Panc1 (cell line): ENCODE measurements around the gene PAOX. TPM values are rescaled to one million over a fixed set of nuclear protein-coding genes. Genes with fewer than 3 reads are reported as not detected.

Experiments used
- microRNA-seq: library from miRNA; unstranded; fragments of <30 nt; microRNA quantifications from one replicate; pipeline ENCODE4 v1.1.0, GENCODE V29; 2020; ENCODE audit not compliant: unreplicated experiment
- total RNA-seq: library from RNA; stranded (reverse); gene quantifications from one replicate; pipeline ENCODE4 v1.2.1, GENCODE V29; 2021; ENCODE audit not compliant: unreplicated experiment

The PAOX gene
- total RNA-seq, 1 experiment from 2014 or later: 9.3 TPM

Small RNA genes within 50 kb of the gene (microRNA-seq; reads per million reads assigned to microRNA genes)
- gene MIR3944: 6.7 reads per million, percentile 20 among the genes with 10 or more reads in this experiment

Other genes with a start within 250 kb of the PAOX start
- gene KNDC1, start 219.0 kb upstream of the PAOX start, total RNA-seq: 2.6 TPM
- gene UTF1, start 149.0 kb upstream of the PAOX start, total RNA-seq: not detected
- not detected for gene VENTX, start 141.4 kb upstream of the PAOX start, total RNA-seq
- 3.7 TPM for gene ADAM8, start 102.4 kb upstream of the PAOX start, total RNA-seq
- 93.7 TPM for gene TUBGCP2, start 70.4 kb upstream of the PAOX start, total RNA-seq
- gene ZNF511, start 70.3 kb upstream of the PAOX start, total RNA-seq: 93.8 TPM
- gene CALY, start 42.4 kb upstream of the PAOX start, total RNA-seq: 1.9 TPM
- 0.21 TPM for gene PRAP1, start 31.9 kb upstream of the PAOX start, total RNA-seq
- 39.6 TPM for gene FUOM, start 21.2 kb upstream of the PAOX start, total RNA-seq
- 165 TPM for gene ECHS1, start 5.9 kb upstream of the PAOX start, total RNA-seq
- 96.4 TPM for gene MTG1, start 14.9 kb downstream of the PAOX start, total RNA-seq
- gene SPRN, start 45.4 kb downstream of the PAOX start, total RNA-seq: 0.64 TPM
- 0.57 TPM for gene SCART1, start 74.7 kb downstream of the PAOX start, total RNA-seq
- 1.1 TPM for gene CYP2E1, start 148.1 kb downstream of the PAOX start, total RNA-seq
- not detected for gene SYCE1, start 186.3 kb downstream of the PAOX start, total RNA-seq
- gene FRG2B, start 247.5 kb downstream of the PAOX start, total RNA-seq: not detected